SU-DHL-6 (cell line): ENCODE measurements around the gene CCDC126.

Source experiments
- H2AFZ ChIP-seq: fragments of 200-600 bp; sonication (generic); 2 replicates; pipeline ENCODE4 v1.6.1; 2014; ENCODE audit warnings: low read depth, mild to moderate bottlenecking, moderate library complexity, mixed read lengths, antibody characterized with exemption, low read length; ENCODE audit not compliant: severe bottlenecking
- H3F3A ChIP-seq: fragments of 200-600 bp; shearing (Covaris generic); 2 replicates; pipeline ENCODE4 v1.6.0; 2016; ENCODE audit warnings: antibody characterized with exemption, mild to moderate bottlenecking; ENCODE audit not compliant: insufficient read depth
- H3K27ac ChIP-seq: fragments of 200-600 bp; sonication (generic); 2 replicates; pipeline ENCODE4 v1.5.1; 2016; ENCODE audit warnings: low read depth, mild to moderate bottlenecking, low read length, moderate library complexity, mixed read lengths
- H3K27me3 ChIP-seq: fragments of 200-600 bp; sonication (generic), shearing (Covaris generic); 2 replicates; pipeline ENCODE4 v1.6.0; 2014; ENCODE audit warnings: mild to moderate bottlenecking, low read length
- H3K36me3 ChIP-seq: fragments of 200-600 bp; sonication (generic); 2 replicates; pipeline ENCODE4 v1.6.1; 2014; ENCODE audit warnings: mild to moderate bottlenecking, low read length, mixed read lengths
- H3K4me2 ChIP-seq: fragments of 300-600, 200-600 bp; shearing (Covaris generic), sonication (generic); 2 replicates; pipeline ENCODE4 v1.6.0; 2014; ENCODE audit warnings: low read length, low read depth, mild to moderate bottlenecking; ENCODE audit not compliant: poor library complexity, severe bottlenecking
- H3K4me3 ChIP-seq: fragments of 200-600 bp; sonication (generic); 2 replicates; pipeline ENCODE4 v1.5.1; 2014; ENCODE audit warnings: antibody characterized with exemption, low read length, mild to moderate bottlenecking, mixed read lengths; ENCODE audit not compliant: insufficient read depth, poor library complexity, severe bottlenecking
- H3K79me2 ChIP-seq: fragments of 200-600 bp; sonication (generic); 2 replicates; pipeline ENCODE4 v1.6.1; 2014; ENCODE audit warnings: mild to moderate bottlenecking, low read length, moderate library complexity; ENCODE audit not compliant: insufficient read depth
- H3K9ac ChIP-seq: fragments of 200-600 bp; sonication (generic); 2 replicates; pipeline ENCODE4 v1.7.0; 2014; ENCODE audit warnings: mild to moderate bottlenecking, low read length
- H3K9me2 ChIP-seq: fragments of 200-600 bp; sonication (generic); replicated peaks from 2 replicates; pipeline ENCODE4 v1.6.1; 2014; ENCODE audit warnings: low read length; ENCODE audit not compliant: insufficient read depth
- H3K9me3 ChIP-seq: fragments of 200-600 bp; sonication (generic); 2 replicates; pipeline ENCODE4 v1.6.1; 2014; ENCODE audit warnings: low read length, mixed read lengths; ENCODE audit not compliant: insufficient read depth
- H4K20me1 ChIP-seq: fragments of 200-600 bp; sonication (generic); 2 replicates; pipeline ENCODE4 v1.6.1; 2014; ENCODE audit warnings: low read depth, mild to moderate bottlenecking, antibody characterized with exemption, low read length, moderate library complexity, mixed read lengths
- CTCF ChIP-seq: fragments of 200-600 bp; sonication (generic); IDR thresholded peaks from one replicate; pipeline ENCODE4 v1.5.1; 2017; ENCODE audit warnings: antibody characterized with exemption, mild to moderate bottlenecking, low read length, moderate library complexity; ENCODE audit not compliant: insufficient read depth, poor library complexity, severe bottlenecking
- EZH2phosphoT487 ChIP-seq: fragments of 200-600 bp; sonication (generic), shearing (Covaris generic); conservative IDR thresholded peaks from 2 replicates; pipeline ENCODE4 v1.6.1; 2018; ENCODE audit warnings: mild to moderate bottlenecking, antibody characterized with exemption, low read length, moderate library complexity, mixed read lengths

The CCDC126 gene

GRCh38 chr7:23645822-23646221 is 48.6 kb downstream of the CCDC126 start:
- no peak overlapping the region for H3K27ac ChIP-seq
- H3K9me2 ChIP-seq = no peaks in the 10 kb centered on the region
- no peaks in the 10 kb centered on the region for H3K36me3 ChIP-seq
- no peak overlapping the region for H2AFZ ChIP-seq
- H3K9me3 ChIP-seq = no peaks in the 10 kb centered on the region
- TF ChIP-seq CTCF (no peak), EZH2phosphoT487 (no peak)
- H3K4me3 ChIP-seq = no peak overlapping the region
- H3K79me2 ChIP-seq = no peaks in the 10 kb centered on the region
- H4K20me1 ChIP-seq = no peaks in the 10 kb centered on the region
- no peaks in the 10 kb centered on the region for H3F3A ChIP-seq
- no peaks in the 10 kb centered on the region for H3K27me3 ChIP-seq
- no peak overlapping the region for H3K9ac ChIP-seq
- no peak overlapping the region for H3K4me2 ChIP-seq

GRCh38 chr7:23653942-23654341 is 56.8 kb downstream of the CCDC126 start:
- no peaks in the 10 kb centered on the region for H3K36me3 ChIP-seq
- H3K27me3 ChIP-seq = no peaks in the 10 kb centered on the region
- no peaks in the 10 kb centered on the region for H3K79me2 ChIP-seq
- H3K9ac ChIP-seq = no peak overlapping the region
- H4K20me1 ChIP-seq = no peaks in the 10 kb centered on the region
- H3K9me2 ChIP-seq = no peaks in the 10 kb centered on the region
- TF ChIP-seq CTCF (no peak), EZH2phosphoT487 (no peak)
- H3K9me3 ChIP-seq = peaks cover 15% of the 10 kb centered on the region; the same call in 1 of the 2 replicates
- H3F3A ChIP-seq = no peaks in the 10 kb centered on the region
- no peak overlapping the region for H3K4me2 ChIP-seq
- no peak overlapping the region for H3K4me3 ChIP-seq
- H3K27ac ChIP-seq = no peak overlapping the region
- no peak overlapping the region for H2AFZ ChIP-seq

- Histone ChIP-seq H3K27ac (no peak overlapping the region), H3K9me2 (no peaks in the 10 kb centered on the region), H3F3A (no peaks in the 10 kb centered on the region), H3K79me2 (no peaks in the 10 kb centered on the region), H3K4me2 (no peak overlapping the region), H3K27me3 (no peaks in the 10 kb centered on the region), H3K9ac (no peak overlapping the region), H3K9me3 (peaks cover 15% of the 10 kb centered on the region; the same call in 1 of the 2 replicates), H2AFZ (no peak overlapping the region), H3K4me3 (no peak overlapping the region), H4K20me1 (no peaks in the 10 kb centered on the region), H3K36me3 (no peaks in the 10 kb centered on the region)
- TF ChIP-seq CTCF = peak; percentile 56
- no peak for TF ChIP-seq EZH2phosphoT487
These were observed 57.3 kb downstream of the CCDC126 start for GRCh38 chr7:23654508-23654907.

- no peaks in the 10 kb centered on the region for H3K9me2 ChIP-seq
- peaks cover 15% of the 10 kb centered on the region; the same call in 1 of the 2 replicates for H3K9me3 ChIP-seq
- H4K20me1 ChIP-seq = no peaks in the 10 kb centered on the region
- no peak for TF ChIP-seq EZH2phosphoT487
- no peak for TF ChIP-seq CTCF
- H3K79me2 ChIP-seq = no peaks in the 10 kb centered on the region
- no peaks in the 10 kb centered on the region for H3K27me3 ChIP-seq
- no peak overlapping the region for H3K4me3 ChIP-seq
- H3K9ac ChIP-seq = no peak overlapping the region
- no peaks in the 10 kb centered on the region for H3K36me3 ChIP-seq
- H3K27ac ChIP-seq = no peak overlapping the region
- no peak overlapping the region for H2AFZ ChIP-seq
- no peak overlapping the region for H3K4me2 ChIP-seq
- H3F3A ChIP-seq = no peaks in the 10 kb centered on the region
These were observed 58.3 kb downstream of the CCDC126 start for GRCh38 chr7:23655433-23655832.
